Inflammatory macrophage treated with lipopolysaccharide for 1 hour (primary cell): ENCODE data around the gene MLIP.
"Not testable (repeated sequence)": the region's sequence is repeated elsewhere in the genome, so short reads cannot be mapped to it uniquely, and the experiment has no call there.

Experiments used
- DNase-seq, 2 donors: peaks; one replicate each; pipeline ENCODE4 v3.0.0-alpha.2; 2020 to 2022

Gene MLIP

GRCh38 chr6:54156650-54157250, 45.5 kb downstream of the MLIP start:
- DNase-seq, result no peak

GRCh38 chr6:54157405-54157804, 46.2 kb downstream of the MLIP start:
- no peak for DNase-seq

GRCh38 chr6:54173089-54173488, 61.8 kb downstream of the MLIP start:
- DNase-seq, result no peak

- DNase-seq, result no peak
Measured at GRCh38 chr6:54179152-54179551, 67.9 kb downstream of the MLIP start.

- no peak for DNase-seq
Measured at GRCh38 chr6:54183616-54184015, 72.4 kb downstream of the MLIP start.

GRCh38 chr6:54185885-54186284, 74.6 kb downstream of the MLIP start:
- DNase-seq, result no peak

- DNase-seq, result peak; percentile 9 to 35
Measured at GRCh38 chr6:54188846-54189245, 77.6 kb downstream of the MLIP start.

GRCh38 chr6:54191461-54191860, 80.2 kb downstream of the MLIP start:
- peak; percentile 71 to 73 for DNase-seq

- DNase-seq, result no peak
Measured at GRCh38 chr6:54192993-54193392, 81.8 kb downstream of the MLIP start.

GRCh38 chr6:54193560-54193959, 82.3 kb downstream of the MLIP start:
- DNase-seq, result no peak

- DNase-seq, result no peak
Measured at GRCh38 chr6:54194067-54194466, 82.8 kb downstream of the MLIP start.

- no peak for DNase-seq
Measured at GRCh38 chr6:54195637-54196036, 84.4 kb downstream of the MLIP start.

GRCh38 chr6:54196905-54197304, 85.7 kb downstream of the MLIP start:
- no peak for DNase-seq

GRCh38 chr6:54198134-54198533, 86.9 kb downstream of the MLIP start:
- peak; percentile 78 to 96 for DNase-seq

- DNase-seq, result not testable (repeated sequence)
Measured at GRCh38 chr6:54203474-54204035, 92.3 kb downstream of the MLIP start.

GRCh38 chr6:54204921-54205591, 93.8 kb downstream of the MLIP start:
- no peak for DNase-seq

- DNase-seq, result no peak
Measured at GRCh38 chr6:54206510-54206909, 95.3 kb downstream of the MLIP start.

- DNase-seq, result not testable (repeated sequence)
Measured at GRCh38 chr6:54209983-54210382, 98.7 kb downstream of the MLIP start.

- no peak for DNase-seq
Measured at GRCh38 chr6:54214286-54214685, 103.0 kb downstream of the MLIP start.

GRCh38 chr6:54216336-54216735, 105.1 kb downstream of the MLIP start:
- no peak for DNase-seq

- no peak for DNase-seq
Measured at GRCh38 chr6:54217018-54217417, 105.8 kb downstream of the MLIP start.

GRCh38 chr6:54222217-54222616, 111.0 kb downstream of the MLIP start:
- no peak for DNase-seq

- DNase-seq, result no peak
Measured at GRCh38 chr6:54232703-54233102, 121.5 kb downstream of the MLIP start.

GRCh38 chr6:54234539-54234938, 123.3 kb downstream of the MLIP start:
- DNase-seq, result no peak

- DNase-seq, result no peak
Measured at GRCh38 chr6:54236984-54237383, 125.7 kb downstream of the MLIP start.
